A204.1 (cell line): Measurements from ENCODE around the gene PLEKHA5.
"Not testable (repeated sequence)": the region's sequence is repeated elsewhere in the genome, so short reads cannot be mapped to it uniquely, and the experiment has no call there.

Experiments used
- FAIRE-seq: peaks from 2 replicates; lab custom pipeline; 2012; peaks lifted over from hg19 to GRCh38; lab: Jason Lieb, UNC

The PLEKHA5 gene

GRCh38 chr12:19169222-19169621 is 39.7 kb downstream of the PLEKHA5 start:
- FAIRE-seq: no peak

GRCh38 chr12:19170286-19170685 is 40.8 kb downstream of the PLEKHA5 start:
- FAIRE-seq: not testable (repeated sequence)

- FAIRE-seq: no peak
These were observed 42.2 kb downstream of the PLEKHA5 start for GRCh38 chr12:19171731-19172130.

GRCh38 chr12:19177754-19178153 is 48.2 kb downstream of the PLEKHA5 start:
- FAIRE-seq: no peak

GRCh38 chr12:19179986-19180385 is 50.5 kb downstream of the PLEKHA5 start:
- no peak for FAIRE-seq

- FAIRE-seq: peak; percentile 92
These were observed 52.3 kb downstream of the PLEKHA5 start for GRCh38 chr12:19181666-19182426.

GRCh38 chr12:19183121-19183838 is 53.7 kb downstream of the PLEKHA5 start:
- FAIRE-seq: no peak

GRCh38 chr12:19185262-19185929 is 55.9 kb downstream of the PLEKHA5 start:
- FAIRE-seq: no peak

GRCh38 chr12:19186722-19187661 is 57.5 kb downstream of the PLEKHA5 start:
- FAIRE-seq: peak; percentile 94

GRCh38 chr12:19189522-19189921 is 60.0 kb downstream of the PLEKHA5 start:
- no peak for FAIRE-seq

- no peak for FAIRE-seq
These were observed 60.9 kb downstream of the PLEKHA5 start for GRCh38 chr12:19190292-19191031.

- no peak for FAIRE-seq
These were observed 61.6 kb downstream of the PLEKHA5 start for GRCh38 chr12:19191089-19191488.

GRCh38 chr12:19191563-19191962 is 62.0 kb downstream of the PLEKHA5 start:
- FAIRE-seq: no peak

- FAIRE-seq: no peak
These were observed 63.2 kb downstream of the PLEKHA5 start for GRCh38 chr12:19192710-19193109.

GRCh38 chr12:19194963-19195362 is 65.4 kb downstream of the PLEKHA5 start:
- no peak for FAIRE-seq

GRCh38 chr12:19196959-19197630 is 67.6 kb downstream of the PLEKHA5 start:
- no peak for FAIRE-seq

GRCh38 chr12:19198272-19198671 is 68.7 kb downstream of the PLEKHA5 start:
- FAIRE-seq: no peak

- no peak for FAIRE-seq
These were observed 69.8 kb downstream of the PLEKHA5 start for GRCh38 chr12:19199332-19199731.

- FAIRE-seq: no peak
These were observed 70.7 kb downstream of the PLEKHA5 start for GRCh38 chr12:19200261-19200660.

GRCh38 chr12:19201661-19202060 is 72.1 kb downstream of the PLEKHA5 start:
- FAIRE-seq: no peak

- no peak for FAIRE-seq
These were observed 73.5 kb downstream of the PLEKHA5 start for GRCh38 chr12:19203013-19203412.
